ENCODE results near the gene LRMDA.

LRMDA gene

DNA sequence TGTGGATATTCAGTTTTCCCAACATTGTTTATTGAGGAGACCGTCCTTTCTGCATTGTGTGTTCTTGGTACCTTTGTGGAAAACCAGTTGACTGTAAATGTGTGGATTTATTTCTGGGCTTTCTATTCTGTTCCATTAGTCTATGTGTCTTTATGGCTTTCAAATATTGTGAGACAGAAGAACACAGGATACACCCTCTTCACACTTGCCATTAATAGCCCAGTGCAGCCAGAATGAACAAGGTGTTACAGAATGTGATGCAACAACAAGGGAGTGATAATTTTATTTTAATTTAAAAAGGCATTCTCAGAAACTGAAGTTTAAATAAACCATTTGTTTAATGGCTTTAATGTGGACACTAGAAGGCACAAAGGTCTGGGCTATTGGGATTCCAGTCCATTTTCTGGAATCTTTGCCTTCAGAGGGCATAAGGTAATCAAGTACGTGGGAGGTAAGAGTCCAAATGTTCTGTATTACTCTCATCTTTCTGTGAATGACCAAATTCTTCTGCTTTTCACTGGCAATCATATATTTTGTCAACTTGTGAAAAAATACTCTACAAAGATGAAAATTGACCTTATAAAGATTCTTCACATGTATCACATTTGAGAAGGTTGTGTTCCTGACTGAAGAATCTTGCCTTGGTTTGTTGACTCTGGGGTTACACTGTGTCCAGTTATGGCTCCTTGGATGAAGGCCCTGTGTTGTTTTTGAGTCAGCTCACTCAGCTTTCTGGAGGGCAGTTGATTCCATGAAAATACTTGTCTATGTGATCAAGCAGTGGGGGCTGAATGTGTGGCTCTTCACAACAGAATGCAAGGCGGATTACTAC, 962.7 kb downstream of the LRMDA start:
- no peaks in the 10 kb centered on the region for H3K79me2 ChIP-seq (ENCODE audit: insufficient read depth, low read length)
- H3K9me3 ChIP-seq (ENCODE audit: insufficient read depth, low read length), result no peaks in the 10 kb centered on the region
- no peak overlapping the region for H3K4me2 ChIP-seq (ENCODE audit: low read depth, low read length, poor library complexity, severe bottlenecking)
- no peaks in the 10 kb centered on the region for H4K20me1 ChIP-seq (ENCODE audit: low read depth, low read length)
- H3K27ac ChIP-seq (ENCODE audit: low read depth, low read length), result no peak overlapping the region
- no peaks in the 10 kb centered on the region for H3K9me2 ChIP-seq (replicated peaks; ENCODE audit: insufficient read depth, low read length)
- no peaks in the 10 kb centered on the region for H3K36me3 ChIP-seq (ENCODE audit: low read length)
- no peaks in the 10 kb centered on the region for H3F3A ChIP-seq (ENCODE audit: insufficient read depth)
- H3K27me3 ChIP-seq (ENCODE audit: low read length), result no peaks in the 10 kb centered on the region
- no peak overlapping the region for H3K4me3 ChIP-seq (ENCODE audit: insufficient read depth, low read length, poor library complexity, severe bottlenecking)
- TF ChIP-seq EZH2phosphoT487 (conservative IDR thresholded peaks at IDR 0.05; ENCODE audit: low read length), result no peak
- H3K9ac ChIP-seq (ENCODE audit: low read length), result no peak overlapping the region
- H2AFZ ChIP-seq (ENCODE audit: low read depth, low read length, severe bottlenecking), result no peak overlapping the region

DNA sequence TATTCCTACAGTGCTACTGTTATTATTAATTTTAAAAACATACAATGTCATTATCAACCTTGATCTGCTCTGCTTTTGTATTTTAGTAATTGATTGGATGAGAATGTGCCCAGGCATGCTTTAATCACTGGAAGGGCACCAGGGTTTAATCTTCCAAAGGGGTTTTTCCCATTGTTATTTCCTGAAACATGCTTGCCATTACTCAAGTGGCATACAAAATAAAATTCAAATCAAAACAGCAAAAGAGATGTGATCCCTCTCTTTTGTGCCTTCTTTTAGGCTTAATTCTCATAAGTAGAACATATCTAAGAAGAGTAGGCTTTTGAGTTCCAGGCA, 963.3 kb downstream of the LRMDA start:
- no peaks in the 10 kb centered on the region for H3K27me3 ChIP-seq (ENCODE audit: low read length)
- H3K9me3 ChIP-seq (ENCODE audit: insufficient read depth, low read length), result no peaks in the 10 kb centered on the region
- no peak overlapping the region for H2AFZ ChIP-seq (ENCODE audit: low read depth, low read length, severe bottlenecking)
- H4K20me1 ChIP-seq (ENCODE audit: low read depth, low read length), result no peaks in the 10 kb centered on the region
- no peaks in the 10 kb centered on the region for H3K9me2 ChIP-seq (replicated peaks; ENCODE audit: insufficient read depth, low read length)
- H3K4me3 ChIP-seq (ENCODE audit: insufficient read depth, low read length, poor library complexity, severe bottlenecking), result no peak overlapping the region
- no peak for TF ChIP-seq EZH2phosphoT487 (conservative IDR thresholded peaks at IDR 0.05; ENCODE audit: low read length)
- TF ChIP-seq, protein P1, sequence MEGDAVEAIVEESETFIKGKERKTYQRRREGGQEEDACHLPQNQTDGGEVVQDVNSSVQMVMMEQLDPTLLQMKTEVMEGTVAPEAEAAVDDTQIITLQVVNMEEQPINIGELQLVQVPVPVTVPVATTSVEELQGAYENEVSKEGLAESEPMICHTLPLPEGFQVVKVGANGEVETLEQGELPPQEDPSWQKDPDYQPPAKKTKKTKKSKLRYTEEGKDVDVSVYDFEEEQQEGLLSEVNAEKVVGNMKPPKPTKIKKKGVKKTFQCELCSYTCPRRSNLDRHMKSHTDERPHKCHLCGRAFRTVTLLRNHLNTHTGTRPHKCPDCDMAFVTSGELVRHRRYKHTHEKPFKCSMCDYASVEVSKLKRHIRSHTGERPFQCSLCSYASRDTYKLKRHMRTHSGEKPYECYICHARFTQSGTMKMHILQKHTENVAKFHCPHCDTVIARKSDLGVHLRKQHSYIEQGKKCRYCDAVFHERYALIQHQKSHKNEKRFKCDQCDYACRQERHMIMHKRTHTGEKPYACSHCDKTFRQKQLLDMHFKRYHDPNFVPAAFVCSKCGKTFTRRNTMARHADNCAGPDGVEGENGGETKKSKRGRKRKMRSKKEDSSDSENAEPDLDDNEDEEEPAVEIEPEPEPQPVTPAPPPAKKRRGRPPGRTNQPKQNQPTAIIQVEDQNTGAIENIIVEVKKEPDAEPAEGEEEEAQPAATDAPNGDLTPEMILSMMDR (IDR thresholded peaks at IDR 0.05; ENCODE audit: insufficient read depth, low read length, poor library complexity, severe bottlenecking), result no peak
- H3K79me2 ChIP-seq (ENCODE audit: insufficient read depth, low read length), result no peaks in the 10 kb centered on the region
- H3K9ac ChIP-seq (ENCODE audit: low read length), result no peak overlapping the region
- no peaks in the 10 kb centered on the region for H3K36me3 ChIP-seq (ENCODE audit: low read length)
- H3F3A ChIP-seq (ENCODE audit: insufficient read depth), result no peaks in the 10 kb centered on the region
- no peak overlapping the region for H3K4me2 ChIP-seq (ENCODE audit: low read depth, low read length, poor library complexity, severe bottlenecking)
- no peak overlapping the region for H3K27ac ChIP-seq (ENCODE audit: low read depth, low read length)

DNA sequence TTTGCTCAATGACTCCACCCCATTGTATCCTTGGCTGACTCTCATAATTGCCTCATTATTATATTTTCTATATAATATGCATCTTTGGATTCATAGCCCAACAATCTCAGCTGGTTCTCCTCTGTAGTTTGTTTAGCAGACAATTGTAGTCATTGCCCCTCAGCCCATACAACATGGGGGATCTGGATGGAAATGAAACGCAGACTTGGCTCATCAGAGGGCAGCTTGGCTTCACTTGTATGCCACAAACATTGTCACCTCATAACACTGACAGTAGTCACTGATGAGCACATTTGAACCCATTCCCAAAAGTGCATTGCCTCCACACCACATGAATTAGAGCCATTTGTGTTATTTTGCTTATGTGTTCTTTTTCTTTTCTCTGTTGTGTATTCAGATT, 963.8 kb downstream of the LRMDA start:
- H3K9ac ChIP-seq (ENCODE audit: low read length), result no peak overlapping the region
- H3K79me2 ChIP-seq (ENCODE audit: insufficient read depth, low read length), result no peaks in the 10 kb centered on the region
- H3K4me2 ChIP-seq (ENCODE audit: low read depth, low read length, poor library complexity, severe bottlenecking), result no peak overlapping the region
- H3K9me2 ChIP-seq (replicated peaks; ENCODE audit: insufficient read depth, low read length), result no peaks in the 10 kb centered on the region
- TF ChIP-seq, protein P1 (IDR thresholded peaks at IDR 0.05; ENCODE audit: insufficient read depth, low read length, poor library complexity, severe bottlenecking), result no peak
- TF ChIP-seq EZH2phosphoT487 (conservative IDR thresholded peaks at IDR 0.05; ENCODE audit: low read length), result no peak
- no peaks in the 10 kb centered on the region for H3K9me3 ChIP-seq (ENCODE audit: insufficient read depth, low read length)
- H3K27ac ChIP-seq (ENCODE audit: low read depth, low read length), result no peak overlapping the region
- no peaks in the 10 kb centered on the region for H3K27me3 ChIP-seq (ENCODE audit: low read length)
- no peak overlapping the region for H3K4me3 ChIP-seq (ENCODE audit: insufficient read depth, low read length, poor library complexity, severe bottlenecking)
- no peaks in the 10 kb centered on the region for H4K20me1 ChIP-seq (ENCODE audit: low read depth, low read length)
- H2AFZ ChIP-seq (ENCODE audit: low read depth, low read length, severe bottlenecking), result no peak overlapping the region
- H3K36me3 ChIP-seq (ENCODE audit: low read length), result no peaks in the 10 kb centered on the region
- no peaks in the 10 kb centered on the region for H3F3A ChIP-seq (ENCODE audit: insufficient read depth)

DNA sequence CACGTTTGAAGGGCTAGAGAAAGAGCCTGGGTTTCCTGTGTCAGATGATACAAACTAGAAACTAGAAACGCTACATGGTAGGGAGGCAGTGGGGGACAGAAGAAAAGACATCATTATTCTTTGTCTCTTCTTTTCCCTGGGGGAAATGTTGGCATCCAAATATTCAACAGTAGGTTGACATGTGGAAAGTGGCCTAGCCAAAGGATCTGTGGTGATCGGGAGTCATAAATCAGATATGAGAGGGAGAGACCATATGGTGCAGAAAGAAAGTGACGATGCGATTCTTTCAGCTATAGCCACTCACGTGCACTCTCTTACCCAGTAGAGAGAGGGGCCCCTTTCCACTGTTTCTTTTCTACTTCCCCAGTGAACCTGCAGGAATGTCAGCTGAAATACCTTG, 964.7 kb downstream of the LRMDA start:
- Histone ChIP-seq H3K4me2 (ENCODE audit: low read depth, low read length, poor library complexity, severe bottlenecking) (no peak overlapping the region), H3K79me2 (ENCODE audit: insufficient read depth, low read length) (no peaks in the 10 kb centered on the region), H3K27ac (ENCODE audit: low read depth, low read length) (no peak overlapping the region), H3K9me3 (ENCODE audit: insufficient read depth, low read length) (no peaks in the 10 kb centered on the region), H3K9me2 (replicated peaks; ENCODE audit: insufficient read depth, low read length) (no peaks in the 10 kb centered on the region), H3K36me3 (ENCODE audit: low read length) (no peaks in the 10 kb centered on the region), H2AFZ (ENCODE audit: low read depth, low read length, severe bottlenecking) (no peak overlapping the region), H3K9ac (ENCODE audit: low read length) (no peak overlapping the region), H3F3A (ENCODE audit: insufficient read depth) (no peaks in the 10 kb centered on the region), H3K4me3 (ENCODE audit: insufficient read depth, low read length, poor library complexity, severe bottlenecking) (no peak overlapping the region), H4K20me1 (ENCODE audit: low read depth, low read length) (no peaks in the 10 kb centered on the region), H3K27me3 (ENCODE audit: low read length) (no peaks in the 10 kb centered on the region)
- TF ChIP-seq, protein P1 (IDR thresholded peaks at IDR 0.05; ENCODE audit: insufficient read depth, low read length, poor library complexity, severe bottlenecking), result no peak
- no peak for TF ChIP-seq EZH2phosphoT487 (conservative IDR thresholded peaks at IDR 0.05; ENCODE audit: low read length)

All from SU-DHL-6 (cell line).